IMR-90 (cell line): Measurements from ENCODE around the gene EXOC6B.

Experiments used
- CTCF ChIP-seq: conservative IDR thresholded peaks from 2 replicates; pipeline ENCODE4 v1.5.1; 2012; ENCODE audit warnings: mild to moderate bottlenecking, low read depth, low read length, improper control_type of control experiment
- FOS ChIP-seq: fragments of 150-350 bp; IDR thresholded peaks from 2 replicates; pipeline ENCODE4 v1.6.1; 2016; ENCODE audit warnings: low read depth, low read length
- MAZ ChIP-seq: IDR thresholded peaks from 2 replicates; pipeline ENCODE4 v1.6.1; 2012; ENCODE audit warnings: low read depth, mild to moderate bottlenecking, low read length, improper control_type of control experiment, moderate library complexity, borderline replicate concordance
- POLR2A ChIP-seq: IDR thresholded peaks from 2 replicates; pipeline ENCODE4 v1.6.1; 2012; ENCODE audit warnings: mild to moderate bottlenecking, low read depth, low read length
- RAD21 ChIP-seq: IDR thresholded peaks from 2 replicates; pipeline ENCODE4 v1.6.1; 2012; ENCODE audit warnings: low read length, improper control_type of control experiment
- RCOR1 ChIP-seq: IDR thresholded peaks from 2 replicates; pipeline ENCODE4 v1.6.1; 2012; ENCODE audit warnings: mild to moderate bottlenecking, low read length, improper control_type of control experiment; ENCODE audit not compliant: insufficient replicate concordance
- SMC3 ChIP-seq: fragments of 150-350 bp; IDR thresholded peaks from 2 replicates; pipeline ENCODE4 v1.6.1; 2016; ENCODE audit warnings: low read depth, mild to moderate bottlenecking, antibody characterized with exemption, low read length, moderate library complexity
- USF2 ChIP-seq: fragments of 150-350 bp; IDR thresholded peaks from 2 replicates; pipeline ENCODE4 v1.6.1; 2017; ENCODE audit warnings: mild to moderate bottlenecking, antibody characterized with exemption, low read length, low read depth

- TF ChIP-seq CTCF, result no peak
- no peak for TF ChIP-seq USF2
- TF ChIP-seq POLR2A, result no peak
- no peak for TF ChIP-seq SMC3
- TF ChIP-seq MAZ, result no peak
- TF ChIP-seq RAD21, result no peak
- TF ChIP-seq RCOR1, result no peak
- TF ChIP-seq FOS, result no peak
These were observed 697.6 kb downstream of the EXOC6B start for GRCh38 chr2:72128059-72128842.
